HCT116 (cell line): ENCODE measurements around the gene ACO2. TPM values are rescaled to one million over a fixed set of nuclear protein-coding genes. Genes with fewer than 3 reads are reported as not detected.

Experiments used
- ATAC-seq: fragments of 200-7000 bp; cut with Tn5 transposase; 2 replicates; pipeline ENCODE4 v1.9.1; 2020; ENCODE audit warnings: mild to moderate bottlenecking, moderate library complexity
- BruUV-seq: library from RNA; stranded (reverse); fragments of 400-500 nt; replicated peaks from 2 replicates; lab custom pipeline; 2021; lab: Mats Ljungman, UMichigan
- CTCF ChIA-PET: fragments of 300-600 bp; sonication (Branson Sonifier 250); formaldehyde crosslinking; loops from one replicate; lab custom pipeline; 2021; ENCODE audit warnings: antibody characterized with exemption; lab: Charles Lee
- POLR2A ChIA-PET: fragments of 300-600, 350-600 bp; sonication (Branson Sonifier 250); formaldehyde crosslinking; loops from one replicate; lab custom pipeline; 2021; ENCODE audit warnings: antibody characterized with exemption; lab: Charles Lee
- RAD21 ChIA-PET, 2 experiments: fragments of 300-600 bp; sonication (Branson Sonifier 250); formaldehyde crosslinking; loops; one replicate each; lab custom pipeline; 2023; ENCODE audit warnings: low total read pairs in 2 of 2; ENCODE audit not compliant: uncharacterized antibody in 2 of 2, unreplicated experiment in 2 of 2, low non-redundant PET in 1 of 2; lab: Charles Lee
- DNase-seq: peaks from one replicate; pipeline ENCODE4 v3.0.0-alpha.2; 2010; ENCODE audit warnings: low read depth, low spot score
- H2AFZ ChIP-seq: fragments of 200-600 bp; shearing (Covaris generic), sonication (generic); 2 replicates; pipeline ENCODE4 v1.6.1; 2017; ENCODE audit warnings: low read depth, mixed run types, mixed read lengths, antibody characterized with exemption, low read length; ENCODE audit not compliant: poor library complexity, severe bottlenecking
- H3K27ac ChIP-seq: 2 replicates; pipeline ENCODE4 v1.5.1; 2012; ENCODE audit warnings: low read depth, low read length
- H3K27me3 ChIP-seq: fragments of 200-600 bp; sonication (generic); 2 replicates; pipeline ENCODE4 v1.6.1; 2016; ENCODE audit warnings: mixed run types, low read length, mixed read lengths; ENCODE audit not compliant: insufficient read depth
- H3K36me3 ChIP-seq, 2 experiments: fragments of 200-500 bp in 1 of 2; fragments of 200-600 bp in 1 of 2; sonication (Bioruptor generic) in 1 of 2; sonication (generic) in 1 of 2; 2 replicates each; pipeline versions ENCODE4 v1.5.1 to v1.6.1; 2014 to 2016; ENCODE audit warnings: low read length in 2 of 2, inconsistent platforms in 1 of 2, mixed read lengths in 1 of 2, mixed run types in 1 of 2; ENCODE audit not compliant: insufficient read depth in 2 of 2, control insufficient read depth in 1 of 2
- H3K4me1 ChIP-seq, 2 experiments: fragments of 200-600 bp in 1 of 2; sonication (generic) in 1 of 2; 2 replicates each; pipeline versions ENCODE4 v1.5.1 to v1.6.1; 2012 to 2017; ENCODE audit warnings: low read length in 2 of 2, inconsistent platforms in 1 of 2, mild to moderate bottlenecking in 1 of 2, mixed read lengths in 1 of 2, mixed run types in 1 of 2, moderate library complexity in 1 of 2; ENCODE audit not compliant: insufficient read depth in 2 of 2, control insufficient read depth in 1 of 2
- H3K4me2 ChIP-seq: fragments of 200-600 bp; sonication (generic); 2 replicates; pipeline ENCODE4 v1.6.1; 2017; ENCODE audit warnings: mixed run types, low read length, mixed read lengths
- H3K4me3 ChIP-seq, 2 experiments: fragments of 200-600 bp in 1 of 2; sonication (generic) in 1 of 2; replicated peaks in 1 of 2; 2 replicates each; pipeline ENCODE4 v1.5.1; 2011 to 2016; ENCODE audit warnings: low read length in 2 of 2, control low read depth in 1 of 2, low read depth in 1 of 2, mild to moderate bottlenecking in 1 of 2, mixed read lengths in 1 of 2, mixed run types in 1 of 2
- H3K79me2 ChIP-seq: fragments of 200-600 bp; sonication (generic); 2 replicates; pipeline ENCODE4 v1.6.1; 2017; ENCODE audit warnings: mild to moderate bottlenecking, mixed run types, low read length, moderate library complexity, mixed read lengths; ENCODE audit not compliant: insufficient read depth
- H3K9ac ChIP-seq: fragments of 200-600 bp; sonication (generic); 2 replicates; pipeline ENCODE4 v1.6.1; 2016; ENCODE audit warnings: low read length, mixed read lengths
- H3K9me2 ChIP-seq: fragments of 200-600 bp; sonication (generic), shearing (Covaris generic); 2 replicates; pipeline ENCODE4 v1.6.1; 2017; ENCODE audit warnings: mixed run types, mild to moderate bottlenecking, moderate library complexity; ENCODE audit not compliant: insufficient read depth
- H3K9me3 ChIP-seq, 2 experiments: fragments of 200-500 bp in 1 of 2; fragments of 200-600 bp in 1 of 2; sonication (Bioruptor generic) in 1 of 2; sonication (generic) in 1 of 2; 2 replicates each; pipeline ENCODE4 v1.6.1; 2014 to 2017; ENCODE audit warnings: low read length in 2 of 2, mixed read lengths in 2 of 2, inconsistent platforms in 1 of 2, low read depth in 1 of 2, mild to moderate bottlenecking in 1 of 2, mixed run types in 1 of 2, moderate library complexity in 1 of 2; ENCODE audit not compliant: control insufficient read depth in 1 of 2, insufficient read depth in 1 of 2
- H4K20me1 ChIP-seq: fragments of 200-600 bp; sonication (generic), shearing (Covaris generic); 2 replicates; pipeline ENCODE4 v1.6.1; 2017; ENCODE audit warnings: mixed run types, mild to moderate bottlenecking, moderate library complexity; ENCODE audit not compliant: insufficient read depth
- CEBPB ChIP-seq: IDR thresholded peaks from 2 replicates; pipeline ENCODE4 v1.6.1; 2012; ENCODE audit warnings: low read depth
- ELF1 ChIP-seq: IDR thresholded peaks from 2 replicates; pipeline ENCODE4 v1.6.1; 2012; ENCODE audit warnings: low read depth, borderline replicate concordance
- EZH2 ChIP-seq: fragments of 200-600 bp; sonication (generic); IDR thresholded peaks from 2 replicates; pipeline ENCODE4 v1.6.1; 2017; ENCODE audit warnings: antibody characterized with exemption, mixed run types
- MAX ChIP-seq: IDR thresholded peaks from 2 replicates; pipeline ENCODE4 v1.6.1; 2012
- POLR2A ChIP-seq: IDR thresholded peaks from 2 replicates; pipeline ENCODE4 v1.7.0; 2011; ENCODE audit warnings: borderline replicate concordance; ENCODE audit not compliant: insufficient read depth, insufficient read length; ENCODE audit errors: extremely low read depth
- SRF ChIP-seq: IDR thresholded peaks from 2 replicates; pipeline ENCODE4 v1.6.1; 2012; ENCODE audit warnings: low read depth
- TCF7L2 ChIP-seq: IDR thresholded peaks from 2 replicates; pipeline ENCODE4 v1.7.0; 2011; ENCODE audit warnings: borderline replicate concordance, inconsistent platforms; ENCODE audit not compliant: insufficient read depth, insufficient read length; ENCODE audit errors: extremely low read depth
- intact Hi-C: fragments of 100-400 bp; cut with micrococcal nuclease; formaldehyde crosslinking; loops from 2 replicates; pipeline ENCODE4 v1.10.0; 2022
- total RNA-seq: library from RNA; stranded (reverse); gene quantifications from one replicate; pipeline ENCODE4 v1.2.1, GENCODE V29; 2021; ENCODE audit not compliant: unreplicated experiment

Gene ACO2
- total RNA-seq, 1 experiment from 2014 or later, result 108 TPM

GRCh38 chr22:41516462-41516861 lies 47.5 kb downstream of the ACO2 start:
- Histone ChIP-seq H4K20me1 (no peaks in the 10 kb centered on the region), H3K9ac (no peak overlapping the region), H3K4me3 (no peak overlapping the region), H3K27ac (no peak overlapping the region; the same call in 1 of the 2 replicates), H2AFZ (no peak overlapping the region), H3K79me2 (peaks cover 7% of the 10 kb centered on the region; the same call in 1 of the 2 replicates), H3K27me3 (no peaks in the 10 kb centered on the region), H3K4me2 (no peak overlapping the region), H3K4me1 (peaks cover 29 to 41% of the 10 kb centered on the region in 2 experiments), H3K36me3 (peaks cover 5 to 47% of the 10 kb centered on the region in 2 experiments; a peak in 3 of 4 replicates), H3K9me3 (no peaks in the 10 kb centered on the region), H3K9me2 (no peaks in the 10 kb centered on the region)
- intact Hi-C loops, result loop anchor here (2.0 kb wide), 1 partner anchor 70 kb away; the partner anchor contains the start of gene TOB2
- no peak for ATAC-seq
- ChIA-PET POLR2A (interaction anchor here (1.5 kb wide), 1 partner anchor 70 kb away, joined by 8 read pairs; the partner anchor contains the start of gene TOB2), RAD21 (interaction anchor here in 1 of 2 experiments (1.3 kb wide), 1 partner anchor 113 kb away, joined by 18 read pairs; no protein-coding TSS in a partner anchor), CTCF (interaction anchor here (1.3 to 4.3 kb wide), 6 partner anchors 10 to 593 kb away, joined by 3 to 90 read pairs (median 9); no protein-coding TSS in a partner anchor)
- BruUV-seq, result no TSS peak
- TF ChIP-seq POLR2A (no peak), CEBPB (no peak), EZH2 (no peak), ELF1 (no peak), MAX (no peak), SRF (no peak), TCF7L2 (no peak)
- no peak for DNase-seq
